Right atrium auricular region (tissue), 2 donors: ENCODE data around the gene TBC1D30. TPM values are rescaled to one million over a fixed set of nuclear protein-coding genes. Genes with fewer than 3 reads are reported as not detected.

ENCODE experiments used
- DNase-seq: peaks from one replicate; pipeline ENCODE4 v3.0.0-alpha.2; 2019; ENCODE audit warnings: low spot score
- H3K27ac ChIP-seq, 2 donors: fragments of 200-600 bp; sonication (generic); 1 replicate in 1 of 2; 2 replicates in 1 of 2; pipeline ENCODE4 v1.5.1; 2016 to 2019
- H3K27me3 ChIP-seq, 2 donors: fragments of 200-600 bp; sonication (generic); one replicate each; pipeline versions ENCODE4 v1.5.1 to v1.6.0; 2017 to 2019
- H3K36me3 ChIP-seq: fragments of 200-600 bp; sonication (generic); one replicate; pipeline ENCODE4 v1.5.1; 2016
- H3K4me1 ChIP-seq, 2 donors: fragments of 200-600 bp; sonication (generic); one replicate each; pipeline versions ENCODE4 v1.5.1 to v1.6.0; 2017 to 2019
- H3K4me3 ChIP-seq, 2 donors: fragments of 200-600 bp; sonication (generic); 1 replicate in 1 of 2; 2 replicates in 1 of 2; pipeline ENCODE4 v1.5.1; 2017 to 2019; ENCODE audit warnings: mild to moderate bottlenecking in 1 of 2, moderate library complexity in 1 of 2
- H3K9me3 ChIP-seq, 2 donors: fragments of 200-600 bp; sonication (generic); one replicate each; pipeline ENCODE4 v1.5.1; 2019
- CTCF ChIP-seq, 2 donors: fragments of 200-600 bp; sonication (generic); IDR thresholded peaks; one replicate each; pipeline ENCODE4 v1.5.1; 2019; ENCODE audit warnings: antibody characterized with exemption in 2 of 2
- total RNA-seq, 2 donors: library from RNA; depleted of rRNA; stranded (reverse); fragments of >200 nt; gene quantifications; one replicate each; pipeline ENCODE4 v1.1.0, GENCODE V29; 2016

Gene TBC1D30
- total RNA-seq, 2 donors from 2014 or later, result 0.48 to 3.3 TPM

GRCh38 chr12:64918344-64918743, 93.9 kb downstream of the TBC1D30 start:
- no peak overlapping the region for H3K27ac ChIP-seq
- no peak overlapping the region for H3K4me3 ChIP-seq
- no peak for TF ChIP-seq CTCF (IDR thresholded peaks at IDR 0.05)
- no peaks in the 10 kb centered on the region for H3K27me3 ChIP-seq
- no peaks in the 10 kb centered on the region for H3K9me3 ChIP-seq
- DNase-seq, result no peak
- H3K4me1 ChIP-seq, result no peaks in the 10 kb centered on the region
- no peaks in the 10 kb centered on the region for H3K36me3 ChIP-seq

- Histone ChIP-seq H3K27ac (no peak overlapping the region), H3K4me1 (no peaks in the 10 kb centered on the region)
- TF ChIP-seq CTCF (IDR thresholded peaks at IDR 0.05), result no peak
Observed at GRCh38 chr12:64918801-64919200, 94.4 kb downstream of the TBC1D30 start.

GRCh38 chr12:64922853-64923252, 98.4 kb downstream of the TBC1D30 start:
- Histone ChIP-seq H3K27ac (no peak overlapping the region), H3K27me3 (no peaks in the 10 kb centered on the region), H3K4me3 (no peak overlapping the region), H3K4me1 (no peaks in the 10 kb centered on the region), H3K9me3 (no peaks in the 10 kb centered on the region), H3K36me3 (no peaks in the 10 kb centered on the region)
- no peak for DNase-seq
- no peak for TF ChIP-seq CTCF (IDR thresholded peaks at IDR 0.05)

More at GRCh38 chr12:64918801-64919200, 94.4 kb downstream of the TBC1D30 start:
- H3K4me3 ChIP-seq, result no peak overlapping the region
- H3K27me3 ChIP-seq, result no peaks in the 10 kb centered on the region
- H3K36me3 ChIP-seq, result no peaks in the 10 kb centered on the region
- DNase-seq, result no peak
- no peaks in the 10 kb centered on the region for H3K9me3 ChIP-seq

GRCh38 chr12:64923536-64923935, 99.1 kb downstream of the TBC1D30 start:
- Histone ChIP-seq H3K4me1 (no peaks in the 10 kb centered on the region), H3K9me3 (no peaks in the 10 kb centered on the region), H3K27me3 (no peaks in the 10 kb centered on the region), H3K4me3 (no peak overlapping the region), H3K27ac (no peak overlapping the region), H3K36me3 (no peaks in the 10 kb centered on the region)
- DNase-seq, result no peak
- no peak for TF ChIP-seq CTCF (IDR thresholded peaks at IDR 0.05)

Other genes with a start within 250 kb of the TBC1D30 start
- gene RASSF3, start 214.2 kb upstream of the TBC1D30 start, total RNA-seq, result 10 to 100 TPM; 55.4 to 88.4 TPM
- gene GNS, start 65.2 kb upstream of the TBC1D30 start, total RNA-seq, result 100 to 1,000 TPM in 1 of 2 donors, 10 to 100 TPM in 1; 76.5 to 106 TPM